HepG2 (cell line): Measurements from ENCODE around the gene COL9A2. TPM values are rescaled to one million over a fixed set of nuclear protein-coding genes. Genes with fewer than 3 reads are reported as not detected.
A peak's percentile ranks its signal among the peaks of the same experiment; 100 is the strongest.

Source experiments
- GMEB2 ChIP-seq: IDR thresholded peaks from 2 replicates; pipeline ENCODE4 v1.6.1; 2016; ENCODE audit warnings: missing biosample characterization, missing genetic modification reagents, low read depth
- HMG20A ChIP-seq: IDR thresholded peaks from 2 replicates; pipeline ENCODE4 v1.6.1; 2016; ENCODE audit warnings: borderline replicate concordance
- MTF1 ChIP-seq: sonication (generic); formaldehyde crosslinking; IDR thresholded peaks from 2 replicates; pipeline ENCODE4 v1.5.0; 2020; ENCODE audit warnings: missing genetic modification reagents
- PCBP2 ChIP-seq: fragments of 200-400 bp; formaldehyde crosslinking; optimal IDR thresholded peaks from 2 replicates; pipeline ENCODE3; 2018; ENCODE audit warnings: low read length, low read depth; ENCODE audit not compliant: poor library complexity, severe bottlenecking
- PHF21A ChIP-seq: sonication (generic); formaldehyde crosslinking; IDR thresholded peaks from 2 replicates; pipeline ENCODE4 v1.5.0; 2020; ENCODE audit warnings: mild to moderate bottlenecking, missing genetic modification reagents
- REPIN1 ChIP-seq: sonication (generic); formaldehyde crosslinking; IDR thresholded peaks from 2 replicates; pipeline ENCODE4 v1.8.0; 2022; ENCODE audit warnings: missing genetic modification reagents, low read depth, mild to moderate bottlenecking, borderline replicate concordance
- RFXANK ChIP-seq: IDR thresholded peaks from 2 replicates; pipeline ENCODE4 v1.6.1; 2016
- SATB2 ChIP-seq: sonication (generic); formaldehyde crosslinking; IDR thresholded peaks from 2 replicates; pipeline ENCODE4 v1.5.0; 2020; ENCODE audit warnings: missing genetic modification reagents
- ZBTB42 ChIP-seq: sonication (generic); formaldehyde crosslinking; IDR thresholded peaks from 2 replicates; pipeline ENCODE4 v1.5.0; 2020; ENCODE audit warnings: mild to moderate bottlenecking, missing genetic modification reagents
- ZBTB7A ChIP-seq: sonication (generic); formaldehyde crosslinking; IDR thresholded peaks from 2 replicates; pipeline ENCODE4 v1.8.0; 2022; ENCODE audit warnings: mild to moderate bottlenecking, missing genetic modification reagents
- ZFP1 ChIP-seq: IDR thresholded peaks from 2 replicates; pipeline ENCODE4 v1.6.1; 2016
- ZKSCAN8 ChIP-seq: IDR thresholded peaks from 2 replicates; pipeline ENCODE4 v1.6.1; 2016; ENCODE audit warnings: borderline replicate concordance, missing genetic modification reagents, missing compliant biosample characterization
- ZMYM2 ChIP-seq: sonication (generic); formaldehyde crosslinking; IDR thresholded peaks from 2 replicates; pipeline ENCODE4 v1.8.0; 2022; ENCODE audit warnings: mild to moderate bottlenecking, missing genetic modification reagents
- ZMYM3 ChIP-seq: sonication (generic); formaldehyde crosslinking; IDR thresholded peaks from 2 replicates; pipeline ENCODE4 v1.5.1; 2020; ENCODE audit warnings: mild to moderate bottlenecking, missing genetic modification reagents
- ZNF235 ChIP-seq: sonication (generic); formaldehyde crosslinking; IDR thresholded peaks from 2 replicates; pipeline ENCODE4 v1.8.1; 2023; ENCODE audit warnings: mild to moderate bottlenecking, missing genetic modification reagents, borderline replicate concordance
- ZNF256 ChIP-seq: sonication (generic); formaldehyde crosslinking; conservative IDR thresholded peaks from 2 replicates; pipeline ENCODE4 v1.4.0; 2020; ENCODE audit warnings: missing genetic modification reagents
- ZNF329 ChIP-seq: sonication (generic); formaldehyde crosslinking; IDR thresholded peaks from 2 replicates; pipeline ENCODE4 v1.9.0; 2021; ENCODE audit warnings: low read depth, mild to moderate bottlenecking, missing genetic modification reagents
- ZNF484 ChIP-seq: sonication (generic); formaldehyde crosslinking; IDR thresholded peaks from 2 replicates; pipeline ENCODE4 v1.5.1; 2020; ENCODE audit warnings: mild to moderate bottlenecking, low read depth, missing genetic modification reagents, borderline replicate concordance
- ZNF775 ChIP-seq: sonication (generic); formaldehyde crosslinking; IDR thresholded peaks from 2 replicates; pipeline ENCODE4 v1.4.0; 2020; ENCODE audit warnings: missing genetic modification reagents, mild to moderate bottlenecking, moderate library complexity, borderline replicate concordance
- ZSCAN12 ChIP-seq: sonication (generic); formaldehyde crosslinking; IDR thresholded peaks from 2 replicates; pipeline ENCODE4 v1.9.0; 2021; ENCODE audit warnings: mild to moderate bottlenecking, missing genetic modification reagents
- ZSCAN21 ChIP-seq: sonication (generic); formaldehyde crosslinking; IDR thresholded peaks from 2 replicates; pipeline ENCODE4 v1.8.0; 2022; ENCODE audit warnings: mild to moderate bottlenecking, missing genetic modification reagents, moderate library complexity, borderline replicate concordance
- polyA plus RNA-seq, 8 experiments: library from polyadenylated mRNA; depleted of rRNA in 3 of 8; stranded (reverse) in 7 of 8; unstranded in 1 of 8; fragments of >200 nt; fragmentation: Illumina TruSeq in 4 of 8; extraction: Trizol in 4 of 8; gene quantifications; 2 replicates each; pipeline versions ENCODE4 v1.2.1 to v1.2.3, GENCODE V29; 2011 to 2016; ENCODE audit warnings: low read depth in 4 of 8, missing spikeins in 1 of 8, mixed read lengths in 1 of 8; ENCODE audit not compliant: insufficient read depth in 1 of 8
- total RNA-seq, 5 experiments: library from RNA; depleted of rRNA; stranded (reverse); fragments of >200 nt; fragmentation: Illumina TruSeq; extraction: Trizol; gene quantifications; 2 replicates each; pipeline ENCODE4 v1.2.3, GENCODE V29; 2016; ENCODE audit warnings: low read depth in 1 of 5
- TF ChIP-seq, protein P1 (sequence below): sonication (generic); formaldehyde crosslinking; IDR thresholded peaks from 2 replicates; pipeline ENCODE4 v1.5.0; 2020; ENCODE audit warnings: mild to moderate bottlenecking, missing genetic modification reagents

COL9A2 gene
- total and polyA plus RNA-seq, 2 of the 13 experiments (the other 11 are each of a cell fraction or from before 2014, with no cell fraction given), result 20.2 to 26.9 TPM

DNA sequence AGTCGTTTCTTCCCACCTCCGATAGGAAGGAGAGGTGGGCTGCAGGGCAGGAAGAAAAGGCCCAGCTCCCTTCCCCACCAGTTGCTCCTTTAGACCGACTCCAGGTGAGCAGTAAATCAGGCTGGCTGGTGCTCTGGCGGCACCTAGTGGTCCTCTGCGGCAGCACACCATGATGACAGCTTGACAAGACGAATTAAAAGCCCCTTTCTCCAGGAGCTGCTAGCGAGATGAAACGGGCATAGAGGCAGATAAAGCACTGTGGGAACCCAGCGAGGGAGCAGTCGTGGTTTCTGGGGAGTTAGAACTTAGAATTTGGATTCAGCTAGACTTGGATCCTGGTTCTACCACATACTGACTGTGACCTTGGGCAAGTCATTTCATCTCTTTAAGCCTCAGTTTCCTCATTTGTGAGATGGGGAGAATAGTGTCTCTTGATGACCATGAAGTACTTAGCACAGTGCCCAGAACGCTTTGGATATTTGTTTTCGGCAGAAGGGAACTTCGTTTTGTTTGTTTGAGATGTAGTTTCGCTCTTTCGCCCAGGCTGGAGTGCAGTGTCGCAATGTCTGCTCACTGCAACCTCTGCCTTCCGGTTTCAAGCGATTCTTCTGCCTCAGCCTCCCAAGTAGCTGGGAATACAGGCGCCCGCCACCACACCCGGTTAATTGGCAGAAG lies 21.8 kb upstream of the COL9A2 start (continued):
- TF ChIP-seq ZNF775 (CRISPR knock-in tag) (0 out of 2 replicates have a peak, but pooled peaks have one; percentile 46), RFXANK (CRISPR knock-in tag) (no peak), MTF1 (CRISPR knock-in tag) (no peak), SATB2 (CRISPR knock-in tag) (no peak), ZKSCAN8 (CRISPR knock-in tag) (no peak), ZFP1 (CRISPR knock-in tag) (0 out of 2 replicates have a peak, but pooled peaks have one; percentile 49), ZNF256 (no peak), ZNF484 (CRISPR knock-in tag) (no peak), ZSCAN12 (peak; percentile 65; the same call in 1 of the 2 replicates), PHF21A (CRISPR knock-in tag) (no peak), ZMYM3 (CRISPR knock-in tag) (peak; percentile 84), HMG20A (CRISPR knock-in tag) (no peak), ZBTB7A (CRISPR knock-in tag) (no peak), ZNF235 (CRISPR knock-in tag) (no peak), ZMYM2 (CRISPR knock-in tag) (peak; percentile 67; the same call in 1 of the 2 replicates), ZSCAN21 (CRISPR knock-in tag) (0 out of 2 replicates have a peak, but pooled peaks have one; percentile 19), ZBTB42 (no peak), PCBP2 (no peak), ZNF329 (CRISPR knock-in tag) (no peak), GMEB2 (CRISPR knock-in tag) (no peak), REPIN1 (CRISPR knock-in tag) (0 out of 2 replicates have a peak, but pooled peaks have one; percentile 29)
- TF ChIP-seq, protein P1, sequence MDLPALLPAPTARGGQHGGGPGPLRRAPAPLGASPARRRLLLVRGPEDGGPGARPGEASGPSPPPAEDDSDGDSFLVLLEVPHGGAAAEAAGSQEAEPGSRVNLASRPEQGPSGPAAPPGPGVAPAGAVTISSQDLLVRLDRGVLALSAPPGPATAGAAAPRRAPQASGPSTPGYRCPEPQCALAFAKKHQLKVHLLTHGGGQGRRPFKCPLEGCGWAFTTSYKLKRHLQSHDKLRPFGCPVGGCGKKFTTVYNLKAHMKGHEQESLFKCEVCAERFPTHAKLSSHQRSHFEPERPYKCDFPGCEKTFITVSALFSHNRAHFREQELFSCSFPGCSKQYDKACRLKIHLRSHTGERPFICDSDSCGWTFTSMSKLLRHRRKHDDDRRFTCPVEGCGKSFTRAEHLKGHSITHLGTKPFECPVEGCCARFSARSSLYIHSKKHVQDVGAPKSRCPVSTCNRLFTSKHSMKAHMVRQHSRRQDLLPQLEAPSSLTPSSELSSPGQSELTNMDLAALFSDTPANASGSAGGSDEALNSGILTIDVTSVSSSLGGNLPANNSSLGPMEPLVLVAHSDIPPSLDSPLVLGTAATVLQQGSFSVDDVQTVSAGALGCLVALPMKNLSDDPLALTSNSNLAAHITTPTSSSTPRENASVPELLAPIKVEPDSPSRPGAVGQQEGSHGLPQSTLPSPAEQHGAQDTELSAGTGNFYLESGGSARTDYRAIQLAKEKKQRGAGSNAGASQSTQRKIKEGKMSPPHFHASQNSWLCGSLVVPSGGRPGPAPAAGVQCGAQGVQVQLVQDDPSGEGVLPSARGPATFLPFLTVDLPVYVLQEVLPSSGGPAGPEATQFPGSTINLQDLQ (CRISPR knock-in tag), result no peak
